HG03520 (cell line): ENCODE measurements around the gene BMP7.
"Not testable (repeated sequence)": the region's sequence is repeated elsewhere in the genome, so short reads cannot be mapped to it uniquely, and the experiment has no call there.

Experiments used
- ATAC-seq: cut with Tn5 transposase; IDR thresholded peaks from one replicate; pipeline ENCODE4 v1.9.1; 2021; ENCODE audit warnings: mild to moderate bottlenecking, moderate library complexity; ENCODE audit not compliant: unreplicated experiment

Gene BMP7

DNA sequence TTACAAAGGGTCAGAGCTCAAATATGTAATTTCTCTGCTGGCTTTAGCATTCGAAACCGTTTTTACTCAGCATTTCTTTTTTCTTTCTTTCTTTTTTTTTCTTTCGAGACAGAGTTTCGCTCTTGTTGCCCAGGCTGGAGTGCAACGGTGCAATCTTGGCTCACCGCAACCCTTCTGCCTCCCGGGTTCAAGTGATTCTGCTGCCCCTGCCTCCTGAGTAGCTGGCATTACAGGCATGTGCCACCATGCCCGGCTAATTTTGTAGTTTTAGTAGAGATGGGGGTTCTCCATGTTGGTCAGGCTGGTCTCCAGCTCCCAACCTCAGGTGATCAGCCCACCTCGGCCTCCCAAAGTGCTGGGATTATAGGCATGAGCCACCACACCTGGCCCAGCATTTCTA is 108.7 kb downstream of the BMP7 start:
- ATAC-seq = not testable (repeated sequence)

GRCh38 chr20:57157106-57157691 is 109.2 kb downstream of the BMP7 start:
- no peak for ATAC-seq

- ATAC-seq = no peak
Measured at GRCh38 chr20:57156011-57156729, 110.3 kb downstream of the BMP7 start.

GRCh38 chr20:57155415-57155814 is 111.0 kb downstream of the BMP7 start:
- ATAC-seq = no peak

DNA sequence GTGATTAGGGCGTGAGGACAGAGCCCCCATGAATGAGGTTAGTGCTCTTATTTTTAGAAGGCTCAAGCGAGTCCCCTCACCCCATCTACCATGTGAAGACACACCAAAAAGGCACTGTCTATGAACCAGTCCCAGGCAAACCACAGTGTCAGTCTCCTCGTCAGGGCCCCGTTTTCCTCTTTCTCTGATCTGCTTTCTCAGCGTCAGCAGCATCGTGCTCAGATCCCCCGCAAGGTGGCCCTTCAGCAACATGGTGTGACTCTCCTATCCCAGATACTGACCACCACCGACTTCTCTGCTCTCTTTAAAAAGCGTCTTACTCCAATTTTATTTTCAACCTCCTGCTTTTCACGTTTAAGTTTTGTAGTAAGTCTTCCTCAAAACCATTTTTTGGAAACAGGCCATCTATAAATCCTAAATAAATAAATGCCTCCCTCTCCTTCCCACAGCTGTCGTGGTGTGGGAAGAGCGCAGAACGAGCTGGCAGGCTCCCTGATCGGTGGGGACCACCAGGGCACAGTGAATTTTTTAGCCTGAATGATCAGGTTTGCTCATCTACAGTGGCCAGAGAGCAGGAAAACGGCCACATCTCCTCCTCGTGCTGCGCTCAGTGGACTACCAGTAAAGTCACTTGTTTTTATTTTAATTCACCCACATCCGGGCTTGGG is 113.1 kb downstream of the BMP7 start:
- no peak for ATAC-seq

DNA sequence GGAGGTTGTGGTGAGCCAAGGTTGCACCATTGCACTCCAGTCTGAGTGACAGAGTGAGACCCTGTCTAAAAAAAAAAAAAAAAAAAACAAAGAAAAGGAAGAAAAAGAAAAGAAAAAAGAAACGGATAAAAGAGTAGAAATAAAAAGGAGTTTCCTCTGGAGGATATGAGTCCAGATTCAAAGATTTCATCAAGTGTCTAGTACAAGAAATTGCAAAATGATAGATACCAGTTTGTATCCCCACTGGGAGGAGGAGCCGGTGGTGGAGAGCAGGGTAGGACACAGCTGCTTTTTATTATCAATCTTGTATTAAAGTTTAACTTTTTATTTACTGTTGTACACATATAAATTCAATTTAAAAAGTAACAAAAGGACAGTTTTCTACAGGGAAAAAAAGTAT is 113.9 kb downstream of the BMP7 start:
- no peak for ATAC-seq

- ATAC-seq = no peak
Measured at GRCh38 chr20:57150559-57150958, 115.9 kb downstream of the BMP7 start.

GRCh38 chr20:57148263-57148662 is 118.2 kb downstream of the BMP7 start:
- ATAC-seq = no peak

DNA sequence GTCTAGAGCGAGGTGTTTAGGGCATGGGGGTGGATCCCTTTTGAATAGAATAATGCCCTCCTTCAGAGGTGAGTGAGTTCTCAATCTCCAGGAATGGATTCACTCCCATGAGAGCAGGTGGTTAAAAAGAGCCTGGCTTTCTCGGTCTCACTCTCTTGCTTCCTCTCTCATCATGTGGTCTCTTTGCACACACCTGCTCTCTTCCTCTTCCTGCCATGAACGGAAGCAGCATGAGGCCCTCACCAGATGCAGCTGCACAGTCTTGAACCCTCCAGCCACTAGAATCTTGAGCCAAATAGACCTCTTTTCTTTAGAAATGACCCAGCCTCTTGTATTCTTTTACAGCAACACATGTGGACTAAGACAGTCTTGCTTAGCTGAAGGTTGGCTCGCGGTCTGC is 119.3 kb downstream of the BMP7 start:
- no peak for ATAC-seq

- no peak for ATAC-seq
Measured at GRCh38 chr20:57146155-57146554, 120.3 kb downstream of the BMP7 start.

- no peak for ATAC-seq
Measured at GRCh38 chr20:57145089-57145631, 121.3 kb downstream of the BMP7 start.

DNA sequence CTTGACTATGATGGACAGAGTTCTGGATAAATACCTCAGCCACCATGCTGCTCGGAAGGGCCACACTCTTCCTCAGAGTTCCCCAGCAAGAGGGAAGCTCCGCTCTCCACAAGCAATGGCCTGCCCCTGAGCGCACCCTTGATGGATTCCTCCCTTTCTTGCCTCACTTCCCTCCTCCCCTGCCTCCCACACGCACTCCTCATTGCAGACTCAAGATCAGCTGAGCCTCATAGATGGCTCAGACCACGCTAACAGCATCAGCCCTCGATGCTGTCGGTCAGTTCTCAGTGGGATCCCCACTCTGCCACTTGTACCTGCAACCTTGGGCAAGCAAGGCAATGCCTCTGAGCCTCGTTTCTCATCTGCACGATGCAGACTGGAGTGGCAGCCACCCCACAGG is 123.3 kb downstream of the BMP7 start:
- ATAC-seq = no peak

- no peak for ATAC-seq
Measured at GRCh38 chr20:57142667-57143066, 123.8 kb downstream of the BMP7 start.

GRCh38 chr20:57141492-57141891 is 124.9 kb downstream of the BMP7 start:
- ATAC-seq = no peak

DNA sequence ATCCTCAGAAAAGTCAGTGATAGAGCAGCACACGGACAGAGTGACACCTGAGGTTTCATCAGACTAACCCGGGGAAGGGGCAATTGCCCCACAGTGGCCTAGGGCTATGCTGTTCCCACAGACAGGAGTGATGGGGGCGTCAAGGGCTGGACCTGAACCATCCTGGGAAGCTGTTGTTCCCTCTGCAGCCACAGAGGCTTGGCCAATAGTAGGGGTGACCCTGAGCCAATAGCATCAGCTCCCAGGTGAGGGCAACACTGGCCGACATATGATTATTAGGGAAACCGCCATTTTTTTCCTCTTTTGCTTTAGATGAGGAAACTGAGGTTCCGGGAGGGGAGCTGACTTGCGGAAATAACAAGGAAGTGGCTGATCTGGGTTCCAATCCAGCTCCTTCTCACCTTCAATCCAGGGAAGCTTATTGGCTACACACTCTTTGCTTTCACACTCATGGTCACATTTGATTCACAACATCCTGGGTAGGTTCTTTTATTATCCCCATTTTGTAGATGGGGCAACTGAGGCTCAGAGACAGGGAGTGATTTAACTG is 126.0 kb downstream of the BMP7 start:
- ATAC-seq = no peak

- no peak for ATAC-seq
Measured at GRCh38 chr20:57139342-57140093, 126.9 kb downstream of the BMP7 start.

GRCh38 chr20:57138198-57138995 is 128.0 kb downstream of the BMP7 start:
- no peak for ATAC-seq

DNA sequence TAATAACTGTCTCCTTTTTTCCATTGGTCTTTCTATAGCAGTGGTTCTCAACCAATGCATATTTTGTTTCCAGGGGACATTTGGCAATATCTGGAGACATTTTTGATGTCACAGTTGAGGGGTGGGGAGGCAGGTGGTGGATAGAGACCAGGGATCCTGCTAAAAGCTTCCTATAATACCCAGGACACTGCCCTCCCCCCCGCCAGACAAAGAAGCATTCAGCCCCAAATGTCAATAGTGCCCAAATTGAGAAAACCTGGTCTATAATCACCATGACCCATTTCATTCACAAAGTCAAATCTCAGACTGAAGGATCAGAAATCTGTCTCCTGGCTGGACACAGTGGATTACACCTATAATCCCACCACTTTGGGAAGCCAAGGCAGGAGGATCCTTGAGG is 128.8 kb downstream of the BMP7 start:
- ATAC-seq = no peak

DNA sequence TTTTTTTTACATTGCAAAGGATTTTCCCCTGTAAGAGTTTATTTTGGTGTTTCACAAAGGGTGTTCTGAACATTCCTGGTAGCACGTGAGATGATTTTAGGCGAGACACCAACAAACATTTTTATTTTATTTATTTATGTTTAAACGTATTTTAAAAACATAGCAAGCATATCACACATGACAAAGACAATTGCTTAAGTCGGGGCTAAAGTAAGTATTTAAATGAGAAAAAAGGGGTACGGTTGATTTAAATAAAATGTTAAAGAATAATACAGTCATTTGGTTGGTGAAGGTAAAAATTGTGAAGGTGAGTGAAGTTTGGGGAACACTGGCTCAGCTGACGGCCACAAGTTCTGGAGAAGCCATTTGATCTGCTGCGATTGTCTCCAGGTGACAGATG is 129.7 kb downstream of the BMP7 start:
- no peak for ATAC-seq

- no peak for ATAC-seq
Measured at GRCh38 chr20:57135875-57136274, 130.6 kb downstream of the BMP7 start.
